OCI-LY1 (cell line): ENCODE data around the gene ANKS1A.

Experiments used
- H2AFZ ChIP-seq: fragments of 200-600 bp; sonication (generic), shearing (Covaris generic); 2 replicates; pipeline ENCODE4 v1.6.0; 2014; ENCODE audit warnings: antibody characterized with exemption, mild to moderate bottlenecking, low read length
- H3F3A ChIP-seq: fragments of 200-600 bp; sonication (generic), shearing (Covaris generic); 2 replicates; pipeline ENCODE4 v1.6.0; 2014; ENCODE audit warnings: mild to moderate bottlenecking, antibody characterized with exemption, low read length, moderate library complexity; ENCODE audit not compliant: insufficient read depth
- H3K27ac ChIP-seq: fragments of 200-600 bp; sonication (generic); 2 replicates; pipeline ENCODE4 v1.5.1; 2014; ENCODE audit warnings: low read length, mixed run types, mild to moderate bottlenecking, low read depth; ENCODE audit not compliant: poor library complexity, severe bottlenecking
- H3K27me3 ChIP-seq: fragments of 200-600 bp; sonication (generic); 2 replicates; pipeline ENCODE4 v1.6.0; 2014; ENCODE audit warnings: antibody characterized with exemption, mild to moderate bottlenecking, low read length, moderate library complexity; ENCODE audit not compliant: insufficient read depth
- H3K36me3 ChIP-seq: fragments of 200-600 bp; sonication (generic); 2 replicates; pipeline ENCODE4 v1.6.1; 2014; ENCODE audit warnings: mild to moderate bottlenecking, antibody characterized with exemption, low read length, moderate library complexity, mixed read lengths; ENCODE audit not compliant: insufficient read depth
- H3K4me1 ChIP-seq: fragments of 200-600 bp; sonication (generic); 2 replicates; pipeline ENCODE4 v1.5.1; 2014; ENCODE audit warnings: mild to moderate bottlenecking, low read length, moderate library complexity; ENCODE audit not compliant: insufficient read depth, severe bottlenecking
- H3K4me2 ChIP-seq: fragments of 200-600 bp; sonication (generic), shearing (Covaris generic); 2 replicates; pipeline ENCODE4 v1.6.1; 2014; ENCODE audit warnings: low read length
- H3K4me3 ChIP-seq: fragments of 200-600 bp; sonication (generic); 2 replicates; pipeline ENCODE4 v1.5.1; 2014; ENCODE audit warnings: low read length, low read depth, mild to moderate bottlenecking, mixed read lengths; ENCODE audit not compliant: poor library complexity, severe bottlenecking
- H3K79me2 ChIP-seq: fragments of 200-600 bp; shearing (Covaris generic); 2 replicates; pipeline ENCODE4 v1.6.1; 2016; ENCODE audit warnings: mixed run types, low read length, mixed read lengths; ENCODE audit not compliant: insufficient read depth
- H3K9ac ChIP-seq: fragments of 200-600 bp; sonication (generic), shearing (Covaris generic); 2 replicates; pipeline ENCODE4 v1.6.1; 2014; ENCODE audit warnings: mild to moderate bottlenecking, low read length, mixed read lengths
- H3K9me2 ChIP-seq: fragments of 200-600 bp; sonication (generic), shearing (Covaris generic); 2 replicates; pipeline ENCODE4 v1.6.1; 2014; ENCODE audit warnings: low read depth, mild to moderate bottlenecking, low read length, mixed read lengths
- H3K9me3 ChIP-seq: fragments of 200-600 bp; shearing (Covaris generic); 2 replicates; pipeline ENCODE4 v1.6.1; 2014; ENCODE audit warnings: low read length, mixed read lengths
- H4K20me1 ChIP-seq: fragments of 200-600 bp; sonication (generic), shearing (Covaris generic); 2 replicates; pipeline ENCODE4 v1.6.0; 2016; ENCODE audit warnings: mild to moderate bottlenecking, low read length; ENCODE audit not compliant: insufficient read depth
- CTCF ChIP-seq: fragments of 200-600 bp; sonication (generic), shearing (Covaris generic); IDR thresholded peaks from 2 replicates; pipeline ENCODE4 v1.5.1; 2017; ENCODE audit warnings: mild to moderate bottlenecking, antibody characterized with exemption, low read length, moderate library complexity, mixed read lengths
- EZH2 ChIP-seq: fragments of 200-600 bp; sonication (generic), shearing (Covaris generic); IDR thresholded peaks from 2 replicates; pipeline ENCODE4 v1.8.0; 2017; ENCODE audit warnings: borderline replicate concordance, mixed run types, mild to moderate bottlenecking, antibody characterized with exemption, low read length, moderate library complexity, mixed read lengths

The ANKS1A gene

GRCh38 chr6:34920097-34920496 lies 31.0 kb downstream of the ANKS1A start:
- Histone ChIP-seq H3K9me2 (no peaks in the 10 kb centered on the region), H3K27me3 (no peaks in the 10 kb centered on the region), H3K4me1 (no peaks in the 10 kb centered on the region), H3K9ac (no peak overlapping the region), H3K4me2 (no peak overlapping the region), H2AFZ (no peak overlapping the region), H3F3A (no peaks in the 10 kb centered on the region), H3K36me3 (no peaks in the 10 kb centered on the region), H3K9me3 (no peaks in the 10 kb centered on the region), H3K27ac (no peak overlapping the region), H3K79me2 (no peaks in the 10 kb centered on the region), H4K20me1 (no peaks in the 10 kb centered on the region), H3K4me3 (no peak overlapping the region)
- TF ChIP-seq EZH2 (no peak), CTCF (no peak)

DNA sequence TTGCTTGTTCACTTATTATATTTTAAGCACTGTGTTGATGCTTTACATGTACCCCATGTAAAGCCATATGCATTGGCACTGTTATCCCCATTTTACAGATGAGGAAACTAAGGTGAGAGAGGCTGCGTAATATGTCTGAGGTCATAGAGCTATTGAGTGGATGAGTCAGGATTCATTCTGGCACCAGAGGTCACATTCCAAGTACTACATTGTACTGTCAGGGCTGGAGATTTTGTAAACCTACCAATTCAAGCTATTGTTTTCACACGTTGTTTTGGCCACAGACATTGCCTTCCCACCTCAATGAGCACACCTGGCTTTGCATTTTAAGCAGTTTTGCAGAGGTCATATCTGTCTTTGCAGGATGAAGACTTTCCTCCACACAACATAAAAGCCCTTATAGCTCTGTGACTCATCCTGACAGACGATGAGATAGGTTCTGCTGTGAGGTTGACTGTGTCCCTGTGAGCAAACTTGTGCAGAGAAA lies 33.2 kb downstream of the ANKS1A start:
- no peaks in the 10 kb centered on the region; the same call in 1 of the 2 replicates for H4K20me1 ChIP-seq
- no peak overlapping the region for H3K4me3 ChIP-seq
- H3K4me1 ChIP-seq, result no peaks in the 10 kb centered on the region
- H2AFZ ChIP-seq, result no peak overlapping the region
- TF ChIP-seq EZH2 (no peak), CTCF (no peak)
- no peaks in the 10 kb centered on the region for H3K27me3 ChIP-seq
- no peaks in the 10 kb centered on the region for H3F3A ChIP-seq
- no peaks in the 10 kb centered on the region for H3K9me2 ChIP-seq
- no peaks in the 10 kb centered on the region for H3K36me3 ChIP-seq
- no peak overlapping the region for H3K9ac ChIP-seq
- H3K79me2 ChIP-seq, result no peaks in the 10 kb centered on the region
- no peak overlapping the region for H3K4me2 ChIP-seq
- no peaks in the 10 kb centered on the region for H3K9me3 ChIP-seq
- no peak overlapping the region for H3K27ac ChIP-seq

DNA sequence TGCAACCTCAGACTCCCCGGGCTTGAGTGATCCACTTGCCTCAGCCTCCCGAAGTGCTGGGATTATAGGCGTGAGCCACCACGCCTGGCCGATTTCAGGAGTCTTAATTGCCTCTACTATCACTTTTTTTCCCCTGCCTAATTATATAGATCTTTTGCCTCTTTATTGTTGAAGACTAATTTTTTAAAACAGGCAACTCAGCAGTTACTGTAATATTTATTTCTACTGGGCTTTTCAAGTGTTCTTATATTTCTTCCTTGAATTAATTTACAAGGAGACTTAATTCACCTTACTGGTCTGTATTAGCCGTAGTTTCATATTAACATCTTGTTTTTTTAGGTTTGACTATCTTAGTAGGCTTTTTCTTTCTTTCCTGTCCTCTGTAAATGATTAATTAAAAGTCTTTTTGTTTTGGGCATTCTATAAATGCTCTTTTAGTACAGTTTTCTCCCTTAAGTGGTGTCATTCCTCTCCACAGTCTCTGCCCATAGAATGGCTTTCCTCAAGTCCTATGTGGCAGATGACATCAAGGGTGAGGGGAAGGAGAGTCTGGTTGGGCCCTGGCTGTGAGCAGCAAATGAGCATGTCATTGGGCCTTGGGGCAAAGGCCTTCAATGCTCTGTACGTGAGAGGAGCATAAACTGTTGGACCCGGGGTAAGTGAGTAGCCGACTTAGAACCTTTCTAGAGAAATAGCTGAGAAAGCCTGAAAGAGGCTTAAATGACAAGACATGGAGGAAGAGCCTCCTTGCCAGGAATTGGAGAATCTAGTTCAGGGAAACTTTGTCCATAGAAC lies 36.0 kb downstream of the ANKS1A start:
- Histone ChIP-seq H3K9me2 (no peaks in the 10 kb centered on the region), H3K4me2 (no peak overlapping the region), H2AFZ (no peak overlapping the region), H4K20me1 (no peaks in the 10 kb centered on the region; the same call in 1 of the 2 replicates), H3F3A (no peaks in the 10 kb centered on the region), H3K9me3 (no peaks in the 10 kb centered on the region), H3K4me1 (no peaks in the 10 kb centered on the region), H3K36me3 (no peaks in the 10 kb centered on the region), H3K27ac (no peak overlapping the region), H3K9ac (no peak overlapping the region), H3K4me3 (no peak overlapping the region), H3K27me3 (no peaks in the 10 kb centered on the region), H3K79me2 (no peaks in the 10 kb centered on the region)
- TF ChIP-seq CTCF (no peak), EZH2 (no peak)
